Epithelial cell of proximal tubule (primary cell): ENCODE data around the gene SDHD. TPM values are rescaled to one million over a fixed set of nuclear protein-coding genes. Genes with fewer than 3 reads are reported as not detected.
A peak's percentile ranks its signal among the peaks of the same experiment; 100 is the strongest.
"Not testable (repeated sequence)": the region's sequence is repeated elsewhere in the genome, so short reads cannot be mapped to it uniquely, and the experiment has no call there.

Source experiments
- DNase-seq: peaks from one replicate; pipeline ENCODE4 v3.0.0-alpha.2; 2011; ENCODE audit warnings: low read depth
- H3K4me3 ChIP-seq: 2 replicates; pipeline ENCODE4 v1.5.1; 2011; ENCODE audit warnings: low read depth, mild to moderate bottlenecking, low read length
- CTCF ChIP-seq: conservative IDR thresholded peaks from 2 replicates; pipeline ENCODE4 v1.5.1; 2012; ENCODE audit warnings: low read depth, mild to moderate bottlenecking, low read length
- total RNA-seq: library from RNA; depleted of rRNA; stranded (reverse); fragments of >200 nt; gene quantifications from 2 replicates; pipeline ENCODE4 v1.2.3, GENCODE V29; 2015

Gene SDHD
- total RNA-seq, 1 donor from 2014 or later, result 48.5 TPM

DNA sequence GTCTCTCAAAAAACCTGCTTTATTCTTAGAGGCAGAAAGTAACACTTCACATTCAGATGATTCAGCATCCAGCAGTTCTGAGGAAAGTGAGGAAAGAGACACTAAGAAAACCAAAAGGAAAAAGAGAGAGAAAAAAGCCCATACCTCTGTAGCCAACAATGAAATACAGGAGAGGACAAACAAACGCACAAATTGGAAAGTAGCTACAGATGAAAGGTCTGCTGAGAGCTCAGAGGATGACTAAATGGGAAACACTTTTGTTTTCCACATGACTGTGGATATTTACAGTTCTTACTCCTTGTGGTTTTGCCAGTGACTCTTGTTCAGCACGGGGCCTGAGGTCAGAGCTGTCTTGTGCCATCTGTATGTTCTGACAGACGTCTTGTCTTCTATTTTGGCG lies 3.9 kb upstream of the SDHD start:
- DNase-seq, result no peak
- TF ChIP-seq CTCF, result no peak
- H3K4me3 ChIP-seq, result no peak overlapping the region

- TF ChIP-seq CTCF, result no peak
- peak overlapping the region; percentile 83 for H3K4me3 ChIP-seq
- no peak for DNase-seq
Observed at GRCh38 chr11:112085822-112086421, 751 bp upstream of the SDHD start.

GRCh38 chr11:112087212-112087611 lies 539 bp downstream of the SDHD start:
- TF ChIP-seq CTCF, result no peak
- peak overlapping the region; percentile 83 for H3K4me3 ChIP-seq
- no peak for DNase-seq

DNA sequence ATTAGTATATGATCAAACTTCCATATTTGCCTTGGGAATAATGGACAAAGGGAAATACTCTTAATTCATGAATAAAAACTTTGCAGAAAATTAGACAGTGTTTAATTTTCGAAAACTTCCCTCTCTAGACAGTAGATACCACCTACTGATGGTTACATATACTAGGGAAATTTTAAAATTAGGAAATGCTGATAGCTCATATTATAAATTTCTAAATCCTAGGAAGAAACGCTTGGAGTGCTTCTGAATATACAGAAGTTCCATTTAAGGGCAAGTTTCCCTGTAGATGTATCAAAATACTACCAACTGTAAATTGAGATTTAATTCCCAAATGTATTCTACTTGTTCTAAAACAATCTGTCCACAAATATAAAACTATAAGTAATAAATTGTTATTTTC lies 8.6 kb downstream of the SDHD start:
- H3K4me3 ChIP-seq, DNase-seq: not testable (repeated sequence)

GRCh38 chr11:112096194-112096593 lies 9.5 kb downstream of the SDHD start:
- DNase-seq, result no peak
- no peak overlapping the region for H3K4me3 ChIP-seq
- no peak for TF ChIP-seq CTCF

- DNase-seq, result no peak
- no peak overlapping the region for H3K4me3 ChIP-seq
- TF ChIP-seq CTCF, result no peak
Observed at GRCh38 chr11:112097734-112098528, 11.3 kb downstream of the SDHD start.

DNA sequence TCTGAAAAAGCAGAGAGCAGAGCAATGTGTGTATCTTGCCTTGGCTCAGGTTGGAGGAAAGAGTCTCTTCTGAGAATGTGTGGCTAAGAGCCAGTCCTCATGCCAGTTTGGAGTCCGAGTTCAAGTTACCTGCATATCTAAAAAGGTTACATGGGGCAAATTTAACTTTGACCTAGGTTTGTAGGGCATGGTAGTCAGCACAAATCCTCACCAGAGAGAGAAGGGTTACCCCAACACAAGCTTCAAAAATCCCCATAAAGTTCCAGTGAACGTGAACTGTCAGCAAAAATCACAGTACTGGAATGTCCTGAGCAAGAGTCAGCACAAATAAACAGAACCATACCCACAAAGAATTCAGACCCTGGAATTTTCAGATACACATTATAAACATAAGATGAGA lies 13.8 kb downstream of the SDHD start:
- no peak for TF ChIP-seq CTCF
- no peak overlapping the region for H3K4me3 ChIP-seq
- no peak for DNase-seq
